GM12864 (cell line): ENCODE measurements around the gene MAGEA4.

ENCODE experiments used
- DNase-seq: peaks from one replicate; pipeline ENCODE4 v3.0.0-alpha.2; 2011; ENCODE audit warnings: low read depth
- H3K4me3 ChIP-seq: 2 replicates; pipeline ENCODE4 v1.5.1; 2011; ENCODE audit warnings: mild to moderate bottlenecking, low read depth, low read length, control low read depth
- CTCF ChIP-seq: IDR thresholded peaks from 2 replicates; pipeline ENCODE4 v1.5.1; 2011; ENCODE audit warnings: low read depth, mild to moderate bottlenecking, moderate library complexity, low read length, control low read depth, inconsistent platforms; ENCODE audit errors: missing control alignments

MAGEA4 gene

GRCh38 chrX:151879856-151880255 is 32.8 kb upstream of the MAGEA4 start:
- no peak for DNase-seq

GRCh38 chrX:151880895-151881294 is 31.8 kb upstream of the MAGEA4 start:
- DNase-seq, result no peak
- TF ChIP-seq CTCF, result no peak
- no peak overlapping the region for H3K4me3 ChIP-seq

More at GRCh38 chrX:151879856-151880255, 32.8 kb upstream of the MAGEA4 start:
- TF ChIP-seq CTCF, result no peak
- H3K4me3 ChIP-seq, result no peak overlapping the region

- no peak for DNase-seq
- no peak for TF ChIP-seq CTCF
- H3K4me3 ChIP-seq, result no peak overlapping the region
Observed at GRCh38 chrX:151889421-151889820, 23.3 kb upstream of the MAGEA4 start.

GRCh38 chrX:151896734-151897474 is 15.8 kb upstream of the MAGEA4 start:
- no peak for TF ChIP-seq CTCF
- no peak for DNase-seq
- H3K4me3 ChIP-seq, result no peak overlapping the region

- DNase-seq, result no peak
- H3K4me3 ChIP-seq, result no peak overlapping the region
- TF ChIP-seq CTCF, result no peak
Observed at GRCh38 chrX:151899622-151900021, 13.1 kb upstream of the MAGEA4 start.

- TF ChIP-seq CTCF, result no peak
- no peak for DNase-seq
- H3K4me3 ChIP-seq, result no peak overlapping the region
Observed at GRCh38 chrX:151901826-151902225, 10.9 kb upstream of the MAGEA4 start.
